Fibroblast of villous mesenchyme (primary cell): Measurements from ENCODE around the gene CRIP3. TPM values are rescaled to one million over a fixed set of nuclear protein-coding genes. Genes with fewer than 3 reads are reported as not detected.

Source experiments
- DNase-seq: peaks from one replicate; pipeline ENCODE4 v3.0.0-alpha.2; 2010; ENCODE audit warnings: low read depth
- H3K4me3 ChIP-seq: 2 replicates; pipeline ENCODE4 v1.5.1; 2011; ENCODE audit warnings: low read depth, mild to moderate bottlenecking, low read length
- CTCF ChIP-seq: IDR thresholded peaks from 2 replicates; pipeline ENCODE4 v1.5.1; 2012; ENCODE audit warnings: low read depth, mild to moderate bottlenecking, low read length; ENCODE audit not compliant: insufficient read depth
- total RNA-seq: library from RNA; depleted of rRNA; stranded (reverse); fragments of >200 nt; gene quantifications from 2 replicates; pipeline ENCODE4 v1.2.3, GENCODE V29; 2012

The CRIP3 gene
- total RNA-seq, 1 donor = not detected

GRCh38 chr6:43290339-43290904, 18.2 kb downstream of the CRIP3 start:
- TF ChIP-seq CTCF = no peak
- no peak overlapping the region for H3K4me3 ChIP-seq
- DNase-seq = no peak

- DNase-seq = no peak
- H3K4me3 ChIP-seq = no peak overlapping the region
- TF ChIP-seq CTCF = no peak
Observed at GRCh38 chr6:43287717-43288679, 20.6 kb downstream of the CRIP3 start.

- peak; percentile 15 for TF ChIP-seq CTCF
- H3K4me3 ChIP-seq = no peak overlapping the region
- DNase-seq = no peak
Observed at GRCh38 chr6:43286980-43287716, 21.5 kb downstream of the CRIP3 start.

- no peak for DNase-seq
Observed at GRCh38 chr6:43286456-43286979, 22.1 kb downstream of the CRIP3 start.

GRCh38 chr6:43285832-43286231, 22.8 kb downstream of the CRIP3 start:
- no peak overlapping the region for H3K4me3 ChIP-seq
- no peak for TF ChIP-seq CTCF
- DNase-seq = no peak

More at GRCh38 chr6:43286456-43286979, 22.1 kb downstream of the CRIP3 start:
- TF ChIP-seq CTCF = no peak
- H3K4me3 ChIP-seq = no peak overlapping the region

GRCh38 chr6:43284991-43285781, 23.4 kb downstream of the CRIP3 start:
- no peak for TF ChIP-seq CTCF
- no peak for DNase-seq
- H3K4me3 ChIP-seq = no peak overlapping the region
